Measurements from ENCODE around the gene AP1G2.

DNA sequence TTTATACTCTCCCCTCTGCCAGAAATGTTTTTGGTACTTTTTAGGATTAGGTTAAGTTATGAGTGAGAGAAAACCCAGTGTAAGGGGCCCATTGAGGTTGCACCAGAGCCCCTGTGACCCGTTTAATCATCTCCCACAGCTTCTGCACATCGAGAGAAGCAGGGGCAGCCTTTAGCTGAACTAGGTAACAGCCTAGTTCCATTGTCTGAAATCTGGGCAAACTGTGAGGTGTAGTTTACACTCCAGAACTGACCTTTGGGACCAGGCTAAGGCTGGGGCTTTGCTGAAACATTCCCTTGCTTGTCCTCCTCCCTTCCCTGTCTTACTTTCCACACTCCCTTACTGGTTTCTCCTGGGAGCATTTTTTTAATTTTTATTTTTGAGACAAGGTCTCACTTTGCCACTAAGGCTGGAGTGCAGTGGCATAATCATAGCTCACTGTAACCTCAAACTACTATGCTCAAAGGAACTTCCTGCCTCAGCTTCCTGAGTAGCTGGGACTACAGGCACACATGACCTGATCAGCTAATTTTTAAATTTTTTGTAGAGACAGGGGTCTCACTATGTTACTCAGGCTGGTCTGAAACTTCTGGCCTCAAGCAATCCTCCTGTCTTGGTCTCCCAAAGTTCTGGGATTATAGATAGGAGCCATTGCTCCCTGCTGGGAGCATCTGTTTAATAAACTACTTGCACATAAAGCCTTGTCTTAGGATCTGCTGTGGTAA is 42.7 kb upstream of the AP1G2 start:
- TF ChIP-seq USF1 (IDR thresholded peaks at IDR 0.05) (no peak), TEAD4 (IDR thresholded peaks at IDR 0.05) (no peak), RAD21 (IDR thresholded peaks at IDR 0.05; ENCODE audit: low read depth) (no peak), YY1 (IDR thresholded peaks at IDR 0.05; ENCODE audit: low read depth) (no peak), MAX (IDR thresholded peaks at IDR 0.05) (no peak)

Measured in Ishikawa (cell line).